IPS-NIHi7 (cell line): ENCODE data around the gene TYW3.

Experiments
- DNase-seq: peaks from one replicate; pipeline ENCODE4 v3.0.0; 2012; ENCODE audit warnings: mixed read lengths; ENCODE audit errors: extremely low spot score

The TYW3 gene

DNA sequence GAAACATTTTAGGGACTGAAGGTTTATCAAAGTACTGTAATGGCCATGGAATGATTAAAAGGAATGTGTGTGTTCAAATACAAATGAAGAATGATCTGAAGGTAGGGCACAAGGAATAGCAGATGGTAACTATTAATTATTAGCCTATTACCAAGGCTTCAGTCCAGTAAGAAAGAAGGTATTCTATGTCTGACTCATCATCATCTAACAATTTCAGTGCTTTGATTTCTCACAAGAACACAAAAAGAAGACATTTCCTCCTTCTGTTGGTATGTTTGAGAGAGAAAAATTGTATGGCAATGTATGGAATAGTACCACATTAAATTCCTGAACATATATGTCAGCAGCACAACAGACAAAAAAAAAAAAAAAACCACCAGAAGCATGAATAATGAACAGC is 57.5 kb downstream of the TYW3 start:
- no peak for DNase-seq

DNA sequence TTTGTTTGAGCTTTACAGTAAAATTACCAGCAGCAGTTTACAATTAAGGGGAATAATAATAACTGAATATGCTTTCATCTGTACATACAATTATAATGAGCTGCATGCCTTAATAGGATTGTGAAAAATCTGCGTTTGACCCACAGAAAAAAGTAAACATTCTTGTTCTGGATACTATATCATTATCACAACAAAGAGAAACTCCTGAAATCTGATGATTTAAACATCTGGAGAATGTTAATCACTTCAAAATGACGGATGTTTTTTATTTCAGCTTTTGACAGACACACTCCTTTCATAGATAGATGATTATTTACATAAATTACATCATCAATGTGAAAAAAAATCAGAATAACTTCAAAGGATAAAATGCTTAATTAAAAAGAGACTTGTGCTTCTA is 58.5 kb downstream of the TYW3 start:
- DNase-seq, result no peak

DNA sequence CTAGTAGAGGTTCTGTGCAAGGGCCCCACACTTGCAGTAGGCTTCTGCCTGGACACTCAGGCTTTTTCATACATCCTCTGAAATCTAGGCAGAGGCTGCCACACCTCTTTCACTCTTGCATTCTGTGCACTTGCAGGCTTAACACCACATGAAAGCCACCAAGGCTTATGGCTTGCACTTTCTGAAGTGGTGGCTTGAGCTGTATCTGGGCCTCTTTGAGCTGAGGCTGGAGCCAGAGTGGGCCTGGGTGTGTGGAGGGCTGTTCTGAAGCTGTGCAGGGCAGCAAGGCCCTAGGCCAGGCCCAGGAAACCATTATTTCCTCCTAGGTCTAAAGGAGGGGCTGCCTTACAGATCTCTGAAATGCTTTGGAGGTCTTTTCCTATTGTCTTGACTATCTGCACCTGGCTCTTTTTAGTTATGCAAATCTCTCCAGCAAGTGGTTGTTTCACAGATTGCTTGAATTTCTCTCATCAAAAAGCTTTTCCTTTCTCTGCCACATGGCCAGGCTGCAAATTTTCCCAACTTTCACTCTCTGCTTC is 66.2 kb downstream of the TYW3 start:
- no peak for DNase-seq

DNA sequence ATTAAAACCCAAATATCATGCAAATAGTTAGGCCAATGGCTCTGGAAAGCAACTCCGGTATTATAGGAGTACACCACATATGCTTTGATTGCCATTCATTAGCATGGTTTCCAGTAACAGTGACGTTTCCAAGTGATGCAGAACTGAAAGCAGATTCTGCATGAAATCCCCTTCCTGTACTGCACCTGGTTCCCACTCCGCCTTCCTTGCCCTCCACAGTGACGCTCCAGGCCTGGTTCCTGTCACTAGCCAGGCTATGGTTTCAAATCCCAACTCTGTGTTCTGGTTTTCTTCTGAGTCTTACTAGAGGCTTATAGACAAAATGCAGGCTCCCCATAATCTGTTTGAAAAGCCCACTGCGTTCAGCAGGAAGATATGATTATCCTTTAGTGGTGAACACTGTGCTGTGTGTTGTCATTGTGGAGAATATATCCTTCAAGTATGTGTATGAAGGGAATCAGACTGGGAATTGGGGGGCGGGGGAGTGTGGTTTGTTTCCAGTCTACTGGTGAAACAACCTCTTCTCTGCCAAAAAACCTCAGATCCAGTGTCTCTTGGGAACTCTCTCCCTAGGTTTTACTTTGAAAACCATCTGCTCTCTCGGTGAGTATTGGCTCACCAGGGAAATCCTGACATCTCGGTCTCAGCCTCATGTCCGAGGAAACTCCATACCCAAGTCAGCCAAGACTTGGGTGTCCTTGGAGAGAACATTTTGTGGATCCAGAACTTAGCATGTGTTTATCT is 78.7 kb downstream of the TYW3 start:
- DNase-seq, result no peak

DNA sequence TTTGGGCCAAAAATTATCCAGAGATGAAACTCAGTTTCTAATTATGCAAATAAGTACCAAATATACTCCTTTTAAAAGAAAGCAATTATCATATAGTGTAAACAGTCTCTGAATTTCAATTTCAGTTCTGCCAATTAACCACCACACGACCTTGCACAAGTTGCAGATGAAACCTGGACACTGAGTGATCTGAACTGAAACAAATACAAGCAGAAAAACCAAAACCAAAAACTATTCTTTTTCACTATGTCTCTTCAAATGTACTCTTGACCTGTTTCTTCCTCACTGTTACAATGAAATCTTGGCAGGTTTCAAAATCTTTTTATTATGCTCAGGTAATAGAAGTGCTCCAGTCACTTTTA is 79.2 kb downstream of the TYW3 start:
- DNase-seq, result no peak
